H1 (cell line): Measurements from ENCODE around the gene SPEM1. TPM values are rescaled to one million over a fixed set of nuclear protein-coding genes. Genes with fewer than 3 reads are reported as not detected.

Experiments used
- CTCF ChIA-PET: fragments of 300-600 bp; sonication (Branson Sonifier 250); formaldehyde crosslinking; loops from one replicate; lab custom pipeline; 2021; ENCODE audit not compliant: partially characterized antibody; lab: Charles Lee
- POLR2A ChIA-PET: fragments of 300-600 bp; sonication (Branson Sonifier 250); formaldehyde crosslinking; loops from one replicate; lab custom pipeline; 2021; ENCODE audit warnings: inconsistent platforms; ENCODE audit not compliant: partially characterized antibody; lab: Charles Lee
- DNase-seq, 2 experiments: peaks; one replicate each; pipeline versions ENCODE4 v3.0.0 to v3.0.0-alpha.2; 2010 to 2022; ENCODE audit warnings: low spot score in 2 of 2, low read depth in 1 of 2, mixed read lengths in 1 of 2
- FAIRE-seq: peaks from 2 replicates; lab custom pipeline; 2011; peaks lifted over from hg19 to GRCh38; lab: Jason Lieb, UNC
- H2AFZ ChIP-seq: 2 replicates; pipeline ENCODE4 v1.8.1; 2012; ENCODE audit warnings: low read length, inconsistent platforms
- H2AK5ac ChIP-seq: 2 replicates; pipeline ENCODE4 v1.6.1; 2013; ENCODE audit warnings: low read depth, low read length
- H2BK120ac ChIP-seq: replicated peaks from 2 replicates; pipeline ENCODE3; 2013; ENCODE audit warnings: low read depth, low read length, inconsistent platforms
- H2BK12ac ChIP-seq: 2 replicates; pipeline ENCODE4 v1.6.1; 2013; ENCODE audit warnings: low read depth, low read length
- H2BK15ac ChIP-seq: 2 replicates; pipeline ENCODE4 v1.6.1; 2013; ENCODE audit warnings: low read length
- H2BK20ac ChIP-seq: 2 replicates; pipeline ENCODE4 v1.6.1; 2013; ENCODE audit warnings: low read length
- H2BK5ac ChIP-seq: 2 replicates; pipeline ENCODE4 v1.6.1; 2013; ENCODE audit warnings: low read depth, low read length
- H3K14ac ChIP-seq: 2 replicates; pipeline ENCODE4 v1.6.1; 2013; ENCODE audit warnings: inconsistent platforms; ENCODE audit not compliant: insufficient read length
- H3K18ac ChIP-seq: 2 replicates; pipeline ENCODE4 v1.6.1; 2013; ENCODE audit warnings: low read length; ENCODE audit errors: extremely low read depth
- H3K23ac ChIP-seq: 2 replicates; pipeline ENCODE4 v1.6.1; 2013; ENCODE audit warnings: inconsistent platforms; ENCODE audit not compliant: insufficient read length
- H3K23me2 ChIP-seq: 2 replicates; pipeline ENCODE4 v1.6.1; 2013; ENCODE audit warnings: low read depth, low read length
- H3K27ac ChIP-seq: 2 replicates; pipeline ENCODE4 v1.6.1; 2011; ENCODE audit warnings: low read depth, low read length, inconsistent platforms
- H3K27me3 ChIP-seq, 4 experiments: replicated peaks in 1 of 4; 1 replicate in 1 of 4; 2 replicates in 3 of 4; pipeline versions ENCODE4 v1.6.1 to v1.8.1; 2011 to 2013; ENCODE audit warnings: low read length in 3 of 4, mild to moderate bottlenecking in 3 of 4, inconsistent platforms in 2 of 4, mixed read lengths in 2 of 4, moderate library complexity in 1 of 4; ENCODE audit not compliant: control insufficient read depth in 3 of 4, insufficient read depth in 3 of 4; ENCODE audit errors: extremely low read depth in 1 of 4
- H3K36me3 ChIP-seq, 4 experiments: 2 replicates each; pipeline versions ENCODE4 v1.6.1 to v1.8.1; 2011 to 2013; ENCODE audit warnings: mild to moderate bottlenecking in 4 of 4, low read length in 3 of 4, moderate library complexity in 2 of 4, control low read depth in 1 of 4, inconsistent platforms in 1 of 4; ENCODE audit not compliant: insufficient read depth in 4 of 4, control insufficient read depth in 2 of 4
- H3K4ac ChIP-seq: replicated peaks from 2 replicates; pipeline ENCODE3; 2013; ENCODE audit warnings: low read length, low read depth, mixed read lengths, inconsistent platforms; ENCODE audit not compliant: insufficient read length
- H3K4me1 ChIP-seq, 4 experiments: replicated peaks in 1 of 4; 1 replicate in 1 of 4; 2 replicates in 3 of 4; pipeline versions ENCODE4 v1.6.1 to v1.8.1; 2011 to 2013; ENCODE audit warnings: low read length in 3 of 4, inconsistent platforms in 2 of 4, mixed read lengths in 1 of 4; ENCODE audit not compliant: insufficient read depth in 4 of 4, control insufficient read depth in 3 of 4
- H3K4me2 ChIP-seq, 2 experiments: 2 replicates each; pipeline versions ENCODE4 v1.6.1 to v1.8.1; 2011 to 2013; ENCODE audit warnings: low read depth in 2 of 2, low read length in 2 of 2, control low read depth in 1 of 2, inconsistent platforms in 1 of 2, mild to moderate bottlenecking in 1 of 2; ENCODE audit not compliant: insufficient read depth in 1 of 2
- H3K4me3 ChIP-seq, 4 experiments: fragments of 200-600, 300-600 bp in 1 of 4; sonication (generic), shearing (Covaris generic), sonication (Bioruptor Twin) in 1 of 4; 2 replicates each; pipeline versions ENCODE4 v1.5.1 to v1.8.1; 2011 to 2016; ENCODE audit warnings: low read length in 4 of 4, low read depth in 3 of 4, control low read depth in 2 of 4, inconsistent platforms in 2 of 4, mild to moderate bottlenecking in 2 of 4, mixed read lengths in 1 of 4, moderate library complexity in 1 of 4; ENCODE audit not compliant: insufficient read depth in 2 of 4; ENCODE audit errors: extremely low read depth in 1 of 4
- H3K56ac ChIP-seq: replicated peaks from 2 replicates; pipeline ENCODE3; 2013; ENCODE audit warnings: low read depth, mild to moderate bottlenecking, mixed read lengths, low read length, inconsistent platforms; ENCODE audit not compliant: insufficient read length
- H3K79me1 ChIP-seq: 2 replicates; pipeline ENCODE4 v1.6.1; 2013; ENCODE audit warnings: low read depth, low read length, control low read depth
- H3K79me2 ChIP-seq, 2 experiments: 2 replicates each; pipeline versions ENCODE4 v1.6.1 to v1.8.1; 2012 to 2013; ENCODE audit warnings: low read length in 2 of 2, mild to moderate bottlenecking in 2 of 2, inconsistent platforms in 1 of 2; ENCODE audit not compliant: insufficient read depth in 2 of 2, control insufficient read depth in 1 of 2
- H3K9ac ChIP-seq, 4 experiments: replicated peaks in 1 of 4; 1 replicate in 1 of 4; 2 replicates in 3 of 4; pipeline versions ENCODE4 v1.6.1 to v1.8.1; 2011 to 2013; ENCODE audit warnings: low read depth in 3 of 4, low read length in 3 of 4, control low read depth in 2 of 4, mild to moderate bottlenecking in 2 of 4, moderate library complexity in 2 of 4, inconsistent platforms in 1 of 4; ENCODE audit errors: extremely low read depth in 1 of 4
- H3K9me3 ChIP-seq, 2 experiments: 2 replicates each; pipeline versions ENCODE4 v1.6.1 to v1.8.1; 2012 to 2013; ENCODE audit warnings: mild to moderate bottlenecking in 2 of 2, moderate library complexity in 2 of 2, control low read depth in 1 of 2, inconsistent platforms in 1 of 2, low read depth in 1 of 2, low read length in 1 of 2, mixed read lengths in 1 of 2; ENCODE audit not compliant: insufficient read depth in 2 of 2
- H4K20me1 ChIP-seq, 2 experiments: replicated peaks in 1 of 2; 2 replicates each; pipeline versions ENCODE3 to v1.8.1; 2011 to 2013; ENCODE audit warnings: inconsistent platforms in 2 of 2, low read length in 2 of 2, mild to moderate bottlenecking in 1 of 2; ENCODE audit not compliant: insufficient read depth in 2 of 2, control insufficient read depth in 1 of 2
- H4K5ac ChIP-seq: 2 replicates; pipeline ENCODE4 v1.6.1; 2013; ENCODE audit warnings: low read length, low read depth, mixed read lengths, inconsistent platforms; ENCODE audit not compliant: insufficient read length
- H4K8ac ChIP-seq: 2 replicates; pipeline ENCODE4 v1.8.0; 2013; ENCODE audit warnings: mild to moderate bottlenecking, moderate library complexity, low read length, inconsistent platforms; ENCODE audit not compliant: insufficient read depth; ENCODE audit errors: extremely low read depth
- H4K91ac ChIP-seq: replicated peaks from 2 replicates; pipeline ENCODE3; 2013; ENCODE audit warnings: low read length, mixed read lengths, inconsistent platforms; ENCODE audit not compliant: insufficient read length
- ATF3 ChIP-seq: IDR thresholded peaks from 2 replicates; pipeline ENCODE4 v1.6.1; 2011; ENCODE audit warnings: low read depth, mild to moderate bottlenecking, low read length; ENCODE audit not compliant: insufficient read depth
- BACH1 ChIP-seq: IDR thresholded peaks from 2 replicates; pipeline ENCODE4 v1.6.1; 2012; ENCODE audit warnings: low read length, improper control_type of control experiment
- CHD1 ChIP-seq: IDR thresholded peaks from 2 replicates; pipeline ENCODE4 v1.6.1; 2012; ENCODE audit warnings: low read depth, low read length, improper control_type of control experiment
- CREB1 ChIP-seq: IDR thresholded peaks from 2 replicates; pipeline ENCODE4 v1.6.1; 2012; ENCODE audit warnings: inconsistent platforms
- CTBP2 ChIP-seq: IDR thresholded peaks from 2 replicates; pipeline ENCODE4 v1.7.0; 2011; ENCODE audit warnings: borderline replicate concordance, mild to moderate bottlenecking, moderate library complexity, mixed read lengths, low read length; ENCODE audit not compliant: insufficient read depth, insufficient read length
- NANOG ChIP-seq: IDR thresholded peaks from 2 replicates; pipeline ENCODE4 v1.6.1; 2011; ENCODE audit warnings: low read length, low read depth, mild to moderate bottlenecking, inconsistent platforms; ENCODE audit not compliant: insufficient read depth, poor library complexity, severe bottlenecking
- TEAD4 ChIP-seq: IDR thresholded peaks from 2 replicates; pipeline ENCODE4 v1.6.1; 2012; ENCODE audit warnings: low read depth, low read length, inconsistent platforms, mixed read lengths
- WGBS, 2 experiments: shearing (Covaris generic) in 1 of 2; methylation state at CpG; one replicate each; pipeline versions ENCODE4 v1.1.6 to v1.1.7; 2013 to 2015; ENCODE audit warnings: low lambda C conversion rate in 2 of 2, mixed read lengths in 2 of 2, inconsistent platforms in 1 of 2, low coverage in 1 of 2, missing lambda C conversion rate in 1 of 2; ENCODE audit not compliant: insufficient replicate concordance in 2 of 2, insufficient coverage in 1 of 2, insufficient read length in 1 of 2; ENCODE audit errors: extremely low coverage in 1 of 2, missing lambda C conversion rate in 1 of 2; 5-methylcytosine and 5-hydroxymethylcytosine counted together
- polyA plus RNA-seq, 7 experiments: library from polyadenylated mRNA; depleted of rRNA in 3 of 7; stranded (reverse) in 5 of 7; unstranded in 2 of 7; fragments of >200 nt in 5 of 7; fragments of 200-250 nt in 2 of 7; gene quantifications; 1 replicate in 5 of 7; 2 replicates in 1 of 7; 4 replicates in 1 of 7; pipeline versions ENCODE4 v1.2.1 to v1.2.3, GENCODE V29; 2011 to 2013; ENCODE audit warnings: missing spikeins in 2 of 7, mixed read lengths in 2 of 7
- total RNA-seq: library from RNA; stranded (reverse); fragmentation: NEBNext Ultra II Directional; extraction: Animal tissue kit (Norgen Biotek cat#: 25700); gene quantifications from 2 replicates; pipeline ENCODE4 v1.2.1, GENCODE V29; 2021

Gene SPEM1
- total and polyA plus RNA-seq, 2 of the 8 experiments (the other 6 are each of a cell fraction or from before 2014, with no cell fraction given) = not detected

- no peak overlapping the region for H4K5ac ChIP-seq
- CTCF ChIA-PET = interaction anchor here (0.6 to 2.4 kb wide), 9 partner anchors 9 to 128 kb away, joined by 3 to 6 read pairs (median 4); partner anchors contain the start of gene SPEM1
- H3K4ac ChIP-seq = no peak overlapping the region
- DNase-seq (no peak), FAIRE-seq (no peak)
- H2BK120ac ChIP-seq = no peak overlapping the region
- TF ChIP-seq ATF3 (no peak), CHD1 (no peak), CTBP2 (no peak), CREB1 (no peak), BACH1 (no peak), NANOG (no peak), TEAD4 (no peak)
- H3K9me3 ChIP-seq = no peaks in the 10 kb centered on the region
- POLR2A ChIA-PET = interaction anchor here (0.7 to 2.2 kb wide), 6 partner anchors 22 to 145 kb away, joined by 3 to 6 read pairs (median 3); partner anchors contain the start of gene TMEM256
- H3K9ac ChIP-seq = no peak overlapping the region
- H4K20me1 ChIP-seq = no peaks in the 10 kb centered on the region
- H4K8ac ChIP-seq = no peak overlapping the region
- WGBS, 2 experiments = 93% methylated on average over 11 of the region's 11 CpGs; no CpG with 5 or more reads in 1 of the 2 experiments
- H3K4me2 ChIP-seq = no peak overlapping the region
- H3K4me3 ChIP-seq = no peak overlapping the region
- no peak overlapping the region for H3K18ac ChIP-seq
- no peak overlapping the region for H2BK20ac ChIP-seq
- no peak overlapping the region for H2BK5ac ChIP-seq
- H3K79me1 ChIP-seq = no peaks in the 10 kb centered on the region
- no peak overlapping the region for H3K23ac ChIP-seq
- H3K27me3 ChIP-seq = peaks cover 0 to 5% (median 0%) of the 10 kb centered on the region in 4 experiments; a peak in 1 of 7 replicates
- no peak overlapping the region for H2AFZ ChIP-seq
- H3K27ac ChIP-seq = no peak overlapping the region
- H3K36me3 ChIP-seq = no peaks in the 10 kb centered on the region
- no peak overlapping the region for H2BK15ac ChIP-seq
- peaks cover 12% of the 10 kb centered on the region for H3K23me2 ChIP-seq
- no peak overlapping the region for H2BK12ac ChIP-seq
- H3K4me1 ChIP-seq = peaks cover 0 to 8% (median 4%) of the 10 kb centered on the region in 4 experiments; a peak in 5 of 7 replicates
- H3K56ac ChIP-seq = no peak overlapping the region
- H3K79me2 ChIP-seq = no peaks in the 10 kb centered on the region
- no peak overlapping the region for H3K14ac ChIP-seq
- no peak overlapping the region for H4K91ac ChIP-seq
- no peak overlapping the region for H2AK5ac ChIP-seq
These were observed 12.2 kb downstream of the SPEM1 start for GRCh38 chr17:7432296-7432695.
